DOHH2 (cell line): ENCODE measurements around the gene TMEM269.

Source experiments
- H3F3A ChIP-seq: fragments of 200-600 bp; sonication (generic), shearing (Covaris generic); 2 replicates; pipeline ENCODE4 v1.6.0; 2016; ENCODE audit warnings: antibody characterized with exemption, mild to moderate bottlenecking; ENCODE audit not compliant: control insufficient read depth, insufficient read depth
- H3K27ac ChIP-seq: fragments of 200-600 bp; sonication (generic); 2 replicates; pipeline ENCODE4 v1.5.1; 2014; ENCODE audit warnings: low read depth, mild to moderate bottlenecking, low read length, moderate library complexity
- H3K27me3 ChIP-seq: fragments of 200-600 bp; sonication (generic); 2 replicates; pipeline ENCODE4 v1.6.1; 2014; ENCODE audit warnings: mild to moderate bottlenecking, low read length, mixed read lengths; ENCODE audit not compliant: control insufficient read depth
- H3K36me3 ChIP-seq: fragments of 200-600 bp; sonication (generic); 2 replicates; pipeline ENCODE4 v1.6.1; 2014; ENCODE audit warnings: mild to moderate bottlenecking, low read length, moderate library complexity, mixed read lengths; ENCODE audit not compliant: control insufficient read depth
- H3K4me1 ChIP-seq: fragments of 200-600 bp; sonication (generic); 2 replicates; pipeline ENCODE4 v1.6.1; 2014; ENCODE audit warnings: mild to moderate bottlenecking, low read length, mixed read lengths; ENCODE audit not compliant: control insufficient read depth
- H3K4me2 ChIP-seq: fragments of 200-600 bp; sonication (generic); 2 replicates; pipeline ENCODE4 v1.6.0; 2014; ENCODE audit warnings: mild to moderate bottlenecking, low read length, moderate library complexity
- H3K4me3 ChIP-seq: fragments of 200-600 bp; sonication (generic); 2 replicates; pipeline ENCODE4 v1.5.1; 2014; ENCODE audit warnings: mild to moderate bottlenecking, low read length, mixed read lengths
- H3K79me2 ChIP-seq: fragments of 200-600 bp; sonication (generic); 2 replicates; pipeline ENCODE4 v1.6.1; 2014; ENCODE audit warnings: mild to moderate bottlenecking, low read length, mixed read lengths; ENCODE audit not compliant: control insufficient read depth
- H3K9me2 ChIP-seq: fragments of 200-600 bp; sonication (generic); replicated peaks from 2 replicates; pipeline ENCODE4 v1.6.1; 2014; ENCODE audit warnings: mild to moderate bottlenecking, low read length, mixed read lengths; ENCODE audit not compliant: control insufficient read depth
- H3K9me3 ChIP-seq: fragments of 200-600 bp; sonication (generic); 2 replicates; pipeline ENCODE4 v1.6.1; 2014; ENCODE audit warnings: antibody characterized with exemption, low read length, mixed read lengths; ENCODE audit not compliant: control insufficient read depth, insufficient read depth
- H4K20me1 ChIP-seq: fragments of 200-600 bp; sonication (generic); 2 replicates; pipeline ENCODE4 v1.6.0; 2014; ENCODE audit warnings: low read depth, mild to moderate bottlenecking, antibody characterized with exemption, low read length, moderate library complexity; ENCODE audit not compliant: control insufficient read depth, insufficient read depth
- EZH2phosphoT487 ChIP-seq: fragments of 200-600 bp; sonication (generic); IDR thresholded peaks from 2 replicates; pipeline ENCODE4 v1.6.1; 2017; ENCODE audit warnings: borderline replicate concordance, mild to moderate bottlenecking, antibody characterized with exemption, low read length, moderate library complexity, mixed read lengths
- TF ChIP-seq, protein P1 (sequence below): fragments of 200-600 bp; sonication (generic); IDR thresholded peaks from one replicate; pipeline ENCODE4 v1.5.1; 2014; ENCODE audit warnings: antibody characterized with exemption, mild to moderate bottlenecking, low read depth, low read length; ENCODE audit not compliant: poor library complexity, severe bottlenecking

TMEM269 gene

GRCh38 chr1:42758641-42759040, 26.1 kb upstream of the TMEM269 start:
- Histone ChIP-seq H3K27me3 (no peaks in the 10 kb centered on the region), H3K4me3 (no peak overlapping the region), H3F3A (no peaks in the 10 kb centered on the region), H3K4me1 (peaks cover 9% of the 10 kb centered on the region; the same call in 1 of the 2 replicates), H3K9me2 (no peaks in the 10 kb centered on the region), H3K79me2 (peaks cover 8% of the 10 kb centered on the region), H3K27ac (no peak overlapping the region), H3K9me3 (no peaks in the 10 kb centered on the region), H3K4me2 (no peak overlapping the region), H3K36me3 (peaks cover 65% of the 10 kb centered on the region), H4K20me1 (no peaks in the 10 kb centered on the region)
- TF ChIP-seq, protein P1, sequence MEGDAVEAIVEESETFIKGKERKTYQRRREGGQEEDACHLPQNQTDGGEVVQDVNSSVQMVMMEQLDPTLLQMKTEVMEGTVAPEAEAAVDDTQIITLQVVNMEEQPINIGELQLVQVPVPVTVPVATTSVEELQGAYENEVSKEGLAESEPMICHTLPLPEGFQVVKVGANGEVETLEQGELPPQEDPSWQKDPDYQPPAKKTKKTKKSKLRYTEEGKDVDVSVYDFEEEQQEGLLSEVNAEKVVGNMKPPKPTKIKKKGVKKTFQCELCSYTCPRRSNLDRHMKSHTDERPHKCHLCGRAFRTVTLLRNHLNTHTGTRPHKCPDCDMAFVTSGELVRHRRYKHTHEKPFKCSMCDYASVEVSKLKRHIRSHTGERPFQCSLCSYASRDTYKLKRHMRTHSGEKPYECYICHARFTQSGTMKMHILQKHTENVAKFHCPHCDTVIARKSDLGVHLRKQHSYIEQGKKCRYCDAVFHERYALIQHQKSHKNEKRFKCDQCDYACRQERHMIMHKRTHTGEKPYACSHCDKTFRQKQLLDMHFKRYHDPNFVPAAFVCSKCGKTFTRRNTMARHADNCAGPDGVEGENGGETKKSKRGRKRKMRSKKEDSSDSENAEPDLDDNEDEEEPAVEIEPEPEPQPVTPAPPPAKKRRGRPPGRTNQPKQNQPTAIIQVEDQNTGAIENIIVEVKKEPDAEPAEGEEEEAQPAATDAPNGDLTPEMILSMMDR, result no peak
- TF ChIP-seq EZH2phosphoT487, result no peak

DNA sequence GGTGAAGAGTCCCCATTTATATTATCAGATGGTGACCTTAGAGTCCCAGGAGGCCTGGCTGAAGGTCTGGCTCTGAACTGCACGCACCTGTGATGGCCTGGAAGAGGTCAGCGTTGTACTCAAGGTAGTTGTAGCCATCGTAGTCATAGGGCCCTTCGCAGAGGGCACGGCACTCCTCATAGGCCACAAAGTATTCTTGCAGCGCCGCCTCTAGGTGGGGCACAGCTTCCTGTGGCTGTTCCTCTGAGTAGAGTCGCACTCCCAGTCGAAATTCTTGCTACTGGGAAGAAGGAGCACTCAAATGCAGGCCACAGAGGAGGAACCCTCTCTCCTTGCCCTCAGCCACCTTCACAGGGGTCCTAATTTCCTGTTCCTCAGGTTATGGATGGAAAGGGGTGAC, 25.7 kb upstream of the TMEM269 start:
- no peak overlapping the region for H3K27ac ChIP-seq
- no peaks in the 10 kb centered on the region for H3K9me2 ChIP-seq
- no peak overlapping the region for H3K4me3 ChIP-seq
- no peaks in the 10 kb centered on the region for H3K9me3 ChIP-seq
- peaks cover 64% of the 10 kb centered on the region for H3K36me3 ChIP-seq
- H3K79me2 ChIP-seq, result peaks cover 13% of the 10 kb centered on the region
- no peaks in the 10 kb centered on the region for H3F3A ChIP-seq
- H4K20me1 ChIP-seq, result no peaks in the 10 kb centered on the region
- no peak overlapping the region for H3K4me2 ChIP-seq
- H3K27me3 ChIP-seq, result no peaks in the 10 kb centered on the region
- TF ChIP-seq, protein P1, result no peak
- no peak for TF ChIP-seq EZH2phosphoT487
- peaks cover 9% of the 10 kb centered on the region; the same call in 1 of the 2 replicates for H3K4me1 ChIP-seq

DNA sequence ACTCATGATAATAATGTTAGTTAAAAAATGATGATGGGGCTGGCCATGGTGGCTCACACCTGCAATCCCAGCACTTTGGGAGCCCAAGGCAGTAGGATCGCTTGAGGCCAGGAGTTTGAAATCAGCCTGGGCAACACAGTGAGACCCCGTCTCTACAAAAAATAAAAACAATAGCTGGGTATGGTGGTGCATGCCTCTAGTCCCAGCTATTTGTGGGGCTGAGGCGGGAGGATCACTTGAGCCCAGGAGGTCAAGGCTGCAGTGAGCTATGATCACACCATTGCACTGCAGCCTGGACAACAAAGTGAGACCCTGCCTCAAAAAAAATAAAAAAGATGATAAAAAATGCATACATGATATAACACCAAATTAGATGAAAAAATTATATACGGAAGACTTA, 23.2 kb upstream of the TMEM269 start:
- no peak overlapping the region for H3K4me2 ChIP-seq
- H3K9me3 ChIP-seq, result no peaks in the 10 kb centered on the region
- H3K9me2 ChIP-seq, result no peaks in the 10 kb centered on the region
- peaks cover 2% of the 10 kb centered on the region; the same call in 1 of the 2 replicates for H3F3A ChIP-seq
- no peak overlapping the region for H3K27ac ChIP-seq
- H4K20me1 ChIP-seq, result peaks cover 12% of the 10 kb centered on the region; the same call in 1 of the 2 replicates
- H3K36me3 ChIP-seq, result peaks cover 42% of the 10 kb centered on the region
- H3K79me2 ChIP-seq, result peaks cover 37% of the 10 kb centered on the region
- H3K4me3 ChIP-seq, result no peak overlapping the region
- H3K27me3 ChIP-seq, result no peaks in the 10 kb centered on the region
- TF ChIP-seq, protein P1, result no peak
- no peak for TF ChIP-seq EZH2phosphoT487
- H3K4me1 ChIP-seq, result peaks cover 25% of the 10 kb centered on the region
